Measurements from ENCODE around the gene FADS3. TPM values are rescaled to one million over a fixed set of nuclear protein-coding genes. Genes with fewer than 3 reads are reported as not detected.

Gene FADS3
- total and polyA plus RNA-seq, 9 of the 15 experiments (the other 6 are each of a cell fraction or from before 2014, with no cell fraction given), result 0.97 to 148 (median 92.7) TPM

GRCh38 chr11:61891331-61892084 lies at the start of gene FADS3 (continued):
- TF ChIP-seq ZNF592 (IDR thresholded peaks at IDR 0.05) (peak; percentile 58; the same call in 1 of the 2 replicates), ZNF695 (CRISPR knock-in tag; IDR thresholded peaks at IDR 0.05) (0 out of 2 replicates have a peak, but pooled peaks have one; percentile 36), THAP7 (CRISPR knock-in tag; IDR thresholded peaks at IDR 0.05) (no peak), GABPB2 (CRISPR knock-in tag; conservative IDR thresholded peaks at IDR 0.05) (no peak), ZNF398 (CRISPR knock-in tag; IDR thresholded peaks at IDR 0.05) (no peak), SMARCC2 (IDR thresholded peaks at IDR 0.05; ENCODE audit: low read depth) (no peak), ERF (CRISPR knock-in tag; IDR thresholded peaks at IDR 0.05) (no peak), ZNF507 (tag; conservative IDR thresholded peaks at IDR 0.05) (no peak), ZSCAN29 (IDR thresholded peaks at IDR 0.05) (no peak), NR1H2 (CRISPR knock-in tag; IDR thresholded peaks at IDR 0.05) (no peak), POLR3G (IDR thresholded peaks at IDR 0.05; ENCODE audit: extremely low read depth, insufficient read length, insufficient replicate concordance) (no peak), SNIP1 (IDR thresholded peaks at IDR 0.05; ENCODE audit: low read depth) (no peak), GTF2B (IDR thresholded peaks at IDR 0.05; ENCODE audit: extremely low read depth, insufficient read length) (no peak), MNT (conservative IDR thresholded peaks at IDR 0.05) (peak in 1 of 2 experiments; percentile 56; a peak in 2 of 4 replicates), HINFP (tag; conservative IDR thresholded peaks at IDR 0.05; ENCODE audit: low read depth) (no peak), ZNF12 (CRISPR knock-in tag; IDR thresholded peaks at IDR 0.05) (no peak)

All from K562 (cell line).